ENCODE data around the gene KIF5C.

The KIF5C gene

DNA sequence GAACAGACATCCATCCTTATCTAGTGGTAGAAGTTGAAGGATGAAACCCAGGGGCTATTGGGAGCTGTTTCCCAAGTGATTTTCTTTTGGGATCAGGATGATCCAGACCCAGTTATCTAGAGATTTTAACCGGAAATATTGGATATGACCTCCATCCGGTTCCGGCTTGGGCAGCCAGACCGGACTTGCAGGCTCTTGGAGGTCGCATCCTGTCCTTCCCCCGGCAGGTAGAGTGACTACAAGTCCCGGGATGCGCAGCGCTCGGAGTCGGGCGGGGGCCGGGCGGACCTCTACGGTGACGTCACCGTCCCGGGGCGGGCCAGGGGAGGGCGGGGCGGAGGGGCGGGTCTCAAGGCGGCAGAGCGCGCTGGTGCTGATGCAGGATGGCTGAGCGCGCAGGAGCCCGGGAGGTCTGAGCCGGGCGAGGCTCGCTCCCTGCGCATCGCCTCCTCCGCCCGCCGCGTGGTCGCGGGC lies at the start of gene KIF5C:
Gene KIF5C (plus strand): TSS at position 360 of the 474 bp plus-strand sequence. CDS start 391 bp downstream, outside the sequence.
- in situ Hi-C loops (cut with MboI; ENCODE audit: low sequenced_read_pairs, unreplicated experiment), result no loop called here
- TF ChIP-seq, protein P1, sequence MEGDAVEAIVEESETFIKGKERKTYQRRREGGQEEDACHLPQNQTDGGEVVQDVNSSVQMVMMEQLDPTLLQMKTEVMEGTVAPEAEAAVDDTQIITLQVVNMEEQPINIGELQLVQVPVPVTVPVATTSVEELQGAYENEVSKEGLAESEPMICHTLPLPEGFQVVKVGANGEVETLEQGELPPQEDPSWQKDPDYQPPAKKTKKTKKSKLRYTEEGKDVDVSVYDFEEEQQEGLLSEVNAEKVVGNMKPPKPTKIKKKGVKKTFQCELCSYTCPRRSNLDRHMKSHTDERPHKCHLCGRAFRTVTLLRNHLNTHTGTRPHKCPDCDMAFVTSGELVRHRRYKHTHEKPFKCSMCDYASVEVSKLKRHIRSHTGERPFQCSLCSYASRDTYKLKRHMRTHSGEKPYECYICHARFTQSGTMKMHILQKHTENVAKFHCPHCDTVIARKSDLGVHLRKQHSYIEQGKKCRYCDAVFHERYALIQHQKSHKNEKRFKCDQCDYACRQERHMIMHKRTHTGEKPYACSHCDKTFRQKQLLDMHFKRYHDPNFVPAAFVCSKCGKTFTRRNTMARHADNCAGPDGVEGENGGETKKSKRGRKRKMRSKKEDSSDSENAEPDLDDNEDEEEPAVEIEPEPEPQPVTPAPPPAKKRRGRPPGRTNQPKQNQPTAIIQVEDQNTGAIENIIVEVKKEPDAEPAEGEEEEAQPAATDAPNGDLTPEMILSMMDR (IDR thresholded peaks at IDR 0.05; ENCODE audit: borderline replicate concordance, control extremely low read depth, extremely low read depth, insufficient read depth, missing control alignments), result no peak
- DNase-seq (ENCODE audit: low spot score), result peak; percentile 96

- TF ChIP-seq, protein P1 (IDR thresholded peaks at IDR 0.05; ENCODE audit: borderline replicate concordance, control extremely low read depth, extremely low read depth, insufficient read depth, missing control alignments), result no peak
- in situ Hi-C loops (cut with MboI; ENCODE audit: low sequenced_read_pairs, unreplicated experiment), result no loop called here
- no peak for DNase-seq (ENCODE audit: low spot score)
These were observed 48.2 kb upstream of the KIF5C start for GRCh38 chr2:148826791-148827190.

GRCh38 chr2:148828941-148829340 lies 46.1 kb upstream of the KIF5C start:
- TF ChIP-seq, protein P1 (IDR thresholded peaks at IDR 0.05; ENCODE audit: borderline replicate concordance, control extremely low read depth, extremely low read depth, insufficient read depth, missing control alignments), result no peak
- no peak for DNase-seq (ENCODE audit: low spot score)
- in situ Hi-C loops (cut with MboI; ENCODE audit: low sequenced_read_pairs, unreplicated experiment), result no loop called here

DNA sequence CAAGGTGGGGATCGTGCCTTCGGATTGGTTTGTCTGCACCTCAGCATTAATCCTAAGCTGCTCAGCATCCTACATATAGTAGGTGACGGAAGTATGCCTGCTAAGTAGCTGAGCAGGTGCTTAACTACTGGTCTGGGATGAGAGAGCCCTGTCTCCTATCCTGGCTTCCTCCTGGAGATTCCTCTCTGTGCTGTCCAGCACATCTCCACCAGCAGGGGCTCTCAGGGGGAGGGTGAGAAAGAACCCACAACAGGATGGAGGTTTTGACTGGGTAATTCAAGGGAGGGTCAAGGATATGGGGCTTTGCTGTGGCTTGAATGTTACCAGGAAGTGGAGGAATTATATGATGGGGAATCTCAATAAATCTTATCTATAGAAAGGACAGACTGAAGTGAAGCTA lies 45.4 kb upstream of the KIF5C start:
- TF ChIP-seq, protein P1 (IDR thresholded peaks at IDR 0.05; ENCODE audit: borderline replicate concordance, control extremely low read depth, extremely low read depth, insufficient read depth, missing control alignments), result no peak
- in situ Hi-C loops (cut with MboI; ENCODE audit: low sequenced_read_pairs, unreplicated experiment), result no loop called here
- no peak for DNase-seq (ENCODE audit: low spot score)

DNA sequence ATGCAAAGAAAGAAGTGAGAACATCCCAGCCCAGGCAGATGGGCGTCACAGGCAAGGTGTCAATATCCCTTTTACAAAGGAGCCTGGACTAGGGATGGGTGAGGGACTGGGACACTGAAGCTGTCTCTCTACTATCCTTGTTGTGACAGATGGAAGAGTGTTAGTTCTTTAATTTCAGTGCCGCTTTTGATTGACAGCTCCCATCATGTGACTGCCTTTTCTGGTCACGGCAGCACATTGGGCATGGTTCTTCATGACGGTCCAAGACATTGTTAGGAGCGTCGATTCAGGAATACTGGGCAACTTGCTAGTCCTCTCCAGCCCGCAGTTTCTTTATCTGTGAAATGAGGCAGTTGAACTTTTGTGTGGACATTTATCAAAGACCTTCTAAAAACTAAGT lies 42.4 kb upstream of the KIF5C start:
- DNase-seq (ENCODE audit: low spot score), result no peak
- TF ChIP-seq, protein P1 (IDR thresholded peaks at IDR 0.05; ENCODE audit: borderline replicate concordance, control extremely low read depth, extremely low read depth, insufficient read depth, missing control alignments), result no peak
- in situ Hi-C loops (cut with MboI; ENCODE audit: low sequenced_read_pairs, unreplicated experiment), result no loop called here

DNA sequence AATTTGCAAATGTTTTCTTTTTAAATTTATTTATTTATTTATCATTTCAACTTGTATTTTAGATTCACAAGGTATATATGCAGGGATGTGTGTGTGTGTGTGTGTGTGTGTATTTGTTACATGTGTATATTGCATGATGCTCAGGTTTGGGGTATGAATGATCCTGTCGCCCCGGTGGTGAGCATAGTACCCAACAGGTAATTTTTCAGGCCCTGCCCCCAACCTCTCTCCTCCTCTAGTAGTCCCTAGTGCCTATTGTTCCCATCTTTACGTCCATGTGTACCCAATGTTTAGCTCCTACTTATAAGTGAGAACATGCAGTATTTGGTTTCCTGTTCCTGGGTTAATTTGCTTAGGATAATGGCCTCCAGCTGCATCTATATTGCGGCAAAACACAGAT lies 33.0 kb upstream of the KIF5C start:
- no peak for DNase-seq (ENCODE audit: low spot score)
- TF ChIP-seq, protein P1 (IDR thresholded peaks at IDR 0.05; ENCODE audit: borderline replicate concordance, control extremely low read depth, extremely low read depth, insufficient read depth, missing control alignments), result no peak
- in situ Hi-C loops (cut with MboI; ENCODE audit: low sequenced_read_pairs, unreplicated experiment), result no loop called here

DNA sequence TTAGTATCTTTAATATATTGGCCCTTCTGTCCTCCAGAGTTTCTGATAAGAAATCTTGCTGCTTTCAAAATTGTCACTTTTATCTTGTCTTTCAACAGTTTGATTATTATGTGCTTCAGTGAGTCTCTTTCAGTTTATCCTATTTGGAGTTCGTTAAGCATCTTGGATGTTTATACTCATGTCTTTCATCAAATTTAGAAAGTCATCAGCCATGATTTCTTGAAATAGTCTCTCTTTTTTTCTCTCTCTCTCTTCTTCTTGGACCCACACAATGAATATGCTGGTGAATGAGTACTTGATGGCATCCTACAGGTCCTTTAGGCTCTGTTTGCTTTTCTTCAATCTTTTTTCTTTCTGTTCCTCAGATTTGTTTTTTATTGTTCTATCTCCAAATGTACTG lies 26.9 kb upstream of the KIF5C start:
- TF ChIP-seq, protein P1 (IDR thresholded peaks at IDR 0.05; ENCODE audit: borderline replicate concordance, control extremely low read depth, extremely low read depth, insufficient read depth, missing control alignments), result no peak
- no peak for DNase-seq (ENCODE audit: low spot score)
- in situ Hi-C loops (cut with MboI; ENCODE audit: low sequenced_read_pairs, unreplicated experiment), result no loop called here
